ENCODE measurements around the gene PLXDC2. TPM values are rescaled to one million over a fixed set of nuclear protein-coding genes. Genes with fewer than 3 reads are reported as not detected.
"Not testable (repeated sequence)": the region's sequence is repeated elsewhere in the genome, so short reads cannot be mapped to it uniquely, and the experiment has no call there.

The PLXDC2 gene
- total and polyA plus RNA-seq, 2 donors = 7.1 to 8.0 TPM

DNA sequence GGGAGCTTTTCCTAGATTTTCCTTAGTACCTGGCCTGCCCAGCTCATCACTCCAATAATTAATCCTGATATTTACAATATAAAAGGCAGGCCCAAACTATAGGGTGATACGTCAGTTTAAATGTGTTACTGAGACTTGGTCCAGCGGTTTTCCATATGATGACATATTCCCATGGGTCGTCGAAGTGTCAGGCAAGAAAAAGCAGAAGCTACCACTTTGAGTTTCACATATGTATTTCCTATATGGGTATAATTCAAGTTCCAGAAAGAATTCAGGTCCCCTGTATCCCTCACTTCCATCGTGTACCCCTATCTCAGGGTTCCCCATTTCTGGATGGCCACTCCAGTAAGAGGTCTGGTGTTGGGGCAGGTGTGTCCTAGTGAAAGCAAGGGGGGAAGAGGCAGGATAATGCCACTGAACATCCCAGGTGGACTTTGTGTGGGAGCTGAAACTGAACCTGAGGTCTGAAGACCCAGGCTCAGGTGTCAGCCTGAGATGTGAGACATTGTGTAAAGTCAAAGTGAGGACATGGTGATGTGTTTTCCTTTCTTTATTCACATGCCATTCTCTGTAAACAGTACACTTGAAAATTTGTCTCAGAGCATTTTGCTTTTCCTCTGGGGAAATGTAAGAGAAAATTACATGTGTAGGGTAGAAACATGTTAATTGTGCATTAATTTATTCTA, 167.8 kb downstream of the PLXDC2 start:
- no peaks in the 10 kb centered on the region for H3K27me3 ChIP-seq (ENCODE audit: control insufficient read depth in 2 of 2, insufficient read depth in 1 of 2, low read length in 1 of 2)
- H3K27ac ChIP-seq (ENCODE audit: low read depth in 1 of 2, low read length in 1 of 2) = no peak overlapping the region
- H3K4me3 ChIP-seq (ENCODE audit: low read length in 2 of 2) = no peak overlapping the region
- no peaks in the 10 kb centered on the region for H3K4me1 ChIP-seq (ENCODE audit: control insufficient read depth in 2 of 2, insufficient read depth in 2 of 2, low read length in 2 of 2)
- DNase-seq (ENCODE audit: low read depth in 6 of 9, low spot score in 9 of 9) = no peak
- no peaks in the 10 kb centered on the region for H3K36me3 ChIP-seq (ENCODE audit: control insufficient read depth in 2 of 2, insufficient read depth in 2 of 2, low read length in 1 of 2)
- WGBS = 96% methylated on average over 5 of the region's 5 CpGs
- H3K9me3 ChIP-seq (ENCODE audit: control insufficient read depth in 2 of 2, insufficient read depth in 1 of 2, low read length in 1 of 2) = no peaks in the 10 kb centered on the region

DNA sequence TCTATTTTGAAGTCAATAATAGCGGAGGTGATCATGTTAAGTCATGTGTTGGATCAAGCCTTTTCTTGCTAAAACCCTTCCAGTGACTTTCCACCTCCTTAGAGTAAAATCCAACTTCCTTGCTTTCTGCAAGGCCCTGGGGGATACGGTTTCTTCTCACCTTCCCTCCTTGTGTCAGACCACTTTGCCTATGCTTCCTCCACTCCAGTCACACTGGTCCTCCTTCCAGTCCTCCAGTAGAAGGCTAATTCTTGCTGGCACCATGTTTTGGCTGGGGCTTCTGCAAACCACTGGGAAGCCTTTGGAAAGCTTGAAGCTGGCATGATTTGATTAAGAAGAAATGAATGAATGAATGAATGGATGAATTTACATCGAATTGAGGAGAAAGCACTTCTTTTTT, 169.5 kb downstream of the PLXDC2 start:
- H3K36me3 ChIP-seq (ENCODE audit: control insufficient read depth in 2 of 2, insufficient read depth in 2 of 2, low read length in 1 of 2) = no peaks in the 10 kb centered on the region
- 77% methylated on average over 3 of the region's 3 CpGs for WGBS
- DNase-seq (ENCODE audit: low read depth in 6 of 9, low spot score in 9 of 9) = no peak
- no peak overlapping the region for H3K4me3 ChIP-seq (ENCODE audit: low read length in 2 of 2)
- no peaks in the 10 kb centered on the region for H3K9me3 ChIP-seq (ENCODE audit: control insufficient read depth in 2 of 2, insufficient read depth in 1 of 2, low read length in 1 of 2)
- H3K4me1 ChIP-seq (ENCODE audit: control insufficient read depth in 2 of 2, insufficient read depth in 2 of 2, low read length in 2 of 2) = no peaks in the 10 kb centered on the region
- H3K27ac ChIP-seq (ENCODE audit: low read depth in 1 of 2, low read length in 1 of 2) = no peak overlapping the region
- no peaks in the 10 kb centered on the region for H3K27me3 ChIP-seq (ENCODE audit: control insufficient read depth in 2 of 2, insufficient read depth in 1 of 2, low read length in 1 of 2)

DNA sequence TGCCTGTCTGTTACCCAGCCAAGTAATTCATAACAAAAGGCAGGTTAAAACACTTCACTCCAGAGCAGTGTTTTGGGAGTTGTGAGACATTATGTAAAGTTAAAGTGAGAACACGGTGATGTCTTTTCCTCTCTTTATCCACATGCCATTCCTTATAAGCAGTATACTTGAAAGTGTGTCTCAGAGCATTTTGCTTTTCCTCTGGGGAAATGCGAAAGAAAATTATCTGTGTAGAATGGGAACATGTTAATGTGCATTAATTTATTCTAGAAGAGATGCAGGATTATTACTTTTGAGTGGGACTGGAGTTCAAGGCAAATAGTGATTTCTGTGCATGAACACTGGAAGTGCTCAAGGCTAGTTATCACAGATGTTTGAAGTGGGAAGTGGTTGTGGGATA, 170.4 kb downstream of the PLXDC2 start:
- no peak for DNase-seq (ENCODE audit: low read depth in 6 of 9, low spot score in 9 of 9)
- 90% methylated on average over 2 of the region's 2 CpGs for WGBS
- H3K27ac ChIP-seq (ENCODE audit: low read depth in 1 of 2, low read length in 1 of 2) = no peak overlapping the region
- no peaks in the 10 kb centered on the region for H3K9me3 ChIP-seq (ENCODE audit: control insufficient read depth in 2 of 2, insufficient read depth in 1 of 2, low read length in 1 of 2)
- no peaks in the 10 kb centered on the region for H3K4me1 ChIP-seq (ENCODE audit: control insufficient read depth in 2 of 2, insufficient read depth in 2 of 2, low read length in 2 of 2)
- H3K27me3 ChIP-seq (ENCODE audit: control insufficient read depth in 2 of 2, insufficient read depth in 1 of 2, low read length in 1 of 2) = no peaks in the 10 kb centered on the region
- H3K36me3 ChIP-seq (ENCODE audit: control insufficient read depth in 2 of 2, insufficient read depth in 2 of 2, low read length in 1 of 2) = no peaks in the 10 kb centered on the region
- H3K4me3 ChIP-seq (ENCODE audit: low read length in 2 of 2) = no peak overlapping the region

DNA sequence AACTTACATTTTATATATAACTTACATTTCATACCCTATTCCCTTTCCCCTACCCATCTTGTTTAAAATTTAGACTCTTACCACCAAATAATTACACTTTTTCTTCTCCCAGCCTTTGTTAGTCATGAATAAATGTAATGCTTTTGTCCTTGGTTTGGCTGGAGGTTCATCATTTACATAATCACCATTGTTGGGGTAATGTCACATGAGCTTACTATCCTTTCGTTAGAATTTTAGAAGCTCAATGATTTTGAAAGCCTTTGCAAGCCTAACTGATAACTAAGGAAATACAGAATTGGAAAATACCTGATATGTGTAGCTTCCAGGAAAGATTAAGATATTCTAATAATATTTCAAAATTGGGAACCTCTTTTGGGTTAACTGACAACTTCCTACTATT, 171.7 kb downstream of the PLXDC2 start:
- Histone ChIP-seq H3K9me3 (ENCODE audit: control insufficient read depth in 2 of 2, insufficient read depth in 1 of 2, low read length in 1 of 2) (no peaks in the 10 kb centered on the region), H3K27ac (ENCODE audit: low read depth in 1 of 2, low read length in 1 of 2) (no peak overlapping the region), H3K27me3 (ENCODE audit: control insufficient read depth in 2 of 2, insufficient read depth in 1 of 2, low read length in 1 of 2) (no peaks in the 10 kb centered on the region), H3K36me3 (ENCODE audit: control insufficient read depth in 2 of 2, insufficient read depth in 2 of 2, low read length in 1 of 2) (no peaks in the 10 kb centered on the region), H3K4me3 (ENCODE audit: low read length in 2 of 2) (no peak overlapping the region), H3K4me1 (ENCODE audit: control insufficient read depth in 2 of 2, insufficient read depth in 2 of 2, low read length in 2 of 2) (no peaks in the 10 kb centered on the region)
- WGBS = 0% methylated on average over 1 of the region's 1 CpG
- no peak for DNase-seq (ENCODE audit: low read depth in 6 of 9, low spot score in 9 of 9)

DNA sequence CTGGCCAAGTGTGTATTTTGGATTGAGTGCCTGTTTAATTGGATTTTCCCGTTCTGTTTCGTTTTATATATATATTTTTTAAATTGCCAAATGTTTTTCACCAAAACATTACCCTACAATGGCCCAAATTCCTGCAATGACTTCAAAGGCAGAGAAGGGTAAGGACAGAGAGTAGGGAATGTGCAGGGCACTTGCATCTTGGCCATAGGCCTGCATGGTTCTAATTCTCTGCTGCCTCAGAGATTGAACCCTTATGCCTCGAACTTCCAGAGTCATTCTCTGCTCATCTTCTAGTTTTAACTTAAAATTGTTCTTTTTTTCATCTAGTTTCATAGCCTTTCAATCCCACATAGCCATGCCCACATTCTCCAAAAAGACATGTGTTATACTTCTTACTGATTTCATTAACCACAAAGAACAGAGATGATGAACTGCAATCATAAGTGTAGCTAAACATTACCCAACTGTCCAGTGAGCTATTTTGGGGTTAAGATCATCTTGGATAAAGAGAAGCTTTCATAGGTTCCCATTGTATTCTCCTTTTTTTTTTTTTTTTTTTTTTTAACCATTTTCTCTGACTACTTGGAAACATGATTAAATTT, 177.6 kb downstream of the PLXDC2 start:
- DNase-seq (ENCODE audit: low read depth in 6 of 9, low spot score in 9 of 9) = no peak
- Histone ChIP-seq H3K27me3 (ENCODE audit: control insufficient read depth in 2 of 2, insufficient read depth in 1 of 2, low read length in 1 of 2) (no peaks in the 10 kb centered on the region), H3K36me3 (ENCODE audit: control insufficient read depth in 2 of 2, insufficient read depth in 2 of 2, low read length in 1 of 2) (no peaks in the 10 kb centered on the region), H3K4me3 (ENCODE audit: low read length in 2 of 2) (no peak overlapping the region), H3K27ac (ENCODE audit: low read depth in 1 of 2, low read length in 1 of 2) (no peak overlapping the region), H3K9me3 (ENCODE audit: control insufficient read depth in 2 of 2, insufficient read depth in 1 of 2, low read length in 1 of 2) (peaks cover 0 to 2% of the 10 kb centered on the region in 2 donors), H3K4me1 (ENCODE audit: control insufficient read depth in 2 of 2, insufficient read depth in 2 of 2, low read length in 2 of 2) (no peaks in the 10 kb centered on the region)
- 89% methylated on average over 3 of the region's 3 CpGs for WGBS

DNA sequence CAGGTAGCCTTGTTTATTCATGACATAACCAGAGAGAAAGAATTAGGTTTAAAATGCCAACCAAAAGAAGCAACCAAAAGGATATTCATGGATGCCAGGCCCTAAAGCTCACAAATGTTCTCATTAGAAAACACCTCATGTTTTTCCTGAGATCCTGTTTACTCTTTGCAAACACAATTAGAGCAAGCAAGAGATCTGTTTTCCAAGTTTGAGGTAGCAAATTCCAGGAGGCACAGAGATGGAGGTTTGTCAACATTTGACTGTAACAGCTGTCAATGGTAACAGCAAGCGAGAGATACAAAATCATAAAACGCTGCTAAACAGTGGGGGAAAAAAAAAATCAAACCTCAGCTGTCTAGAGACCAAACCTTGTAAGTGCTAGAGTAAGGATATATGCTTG, 182.2 kb downstream of the PLXDC2 start:
- 96% methylated on average over 2 of the region's 2 CpGs for WGBS
- Histone ChIP-seq H3K27ac (ENCODE audit: low read depth in 1 of 2, low read length in 1 of 2) (no peak overlapping the region), H3K4me1 (ENCODE audit: control insufficient read depth in 2 of 2, insufficient read depth in 2 of 2, low read length in 2 of 2) (no peaks in the 10 kb centered on the region), H3K4me3 (ENCODE audit: low read length in 2 of 2) (no peak overlapping the region), H3K36me3 (ENCODE audit: control insufficient read depth in 2 of 2, insufficient read depth in 2 of 2, low read length in 1 of 2) (no peaks in the 10 kb centered on the region), H3K27me3 (ENCODE audit: control insufficient read depth in 2 of 2, insufficient read depth in 1 of 2, low read length in 1 of 2) (no peaks in the 10 kb centered on the region), H3K9me3 (ENCODE audit: control insufficient read depth in 2 of 2, insufficient read depth in 1 of 2, low read length in 1 of 2) (peaks cover 0 to 2% of the 10 kb centered on the region in 2 donors)
- DNase-seq (ENCODE audit: low read depth in 6 of 9, low spot score in 9 of 9) = no peak

DNA sequence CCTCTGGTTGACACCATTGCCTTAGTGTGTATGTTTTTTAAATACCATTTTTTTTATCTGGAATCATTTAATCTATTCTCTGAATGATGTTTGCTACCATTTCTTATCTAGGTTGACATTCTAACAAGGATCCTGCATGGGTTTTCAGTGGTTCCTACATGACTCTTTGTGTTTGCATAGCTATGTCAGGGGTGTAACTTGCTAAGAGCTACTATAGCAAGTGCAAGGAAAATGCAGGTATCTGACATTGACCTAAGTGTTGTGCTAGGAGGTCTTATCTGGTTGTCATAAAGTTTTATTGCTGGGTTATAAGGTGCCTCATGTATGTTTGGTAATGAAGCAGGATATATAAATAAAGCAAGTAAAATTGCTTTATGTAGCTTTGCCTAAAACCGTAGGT, 183.2 kb downstream of the PLXDC2 start:
- Histone ChIP-seq H3K9me3 (ENCODE audit: control insufficient read depth in 2 of 2, insufficient read depth in 1 of 2, low read length in 1 of 2) (no peaks in the 10 kb centered on the region), H3K27me3 (ENCODE audit: control insufficient read depth in 2 of 2, insufficient read depth in 1 of 2, low read length in 1 of 2) (no peaks in the 10 kb centered on the region), H3K4me1 (ENCODE audit: control insufficient read depth in 2 of 2, insufficient read depth in 2 of 2, low read length in 2 of 2) (no peaks in the 10 kb centered on the region), H3K27ac (ENCODE audit: low read depth in 1 of 2, low read length in 1 of 2) (no peak overlapping the region), H3K36me3 (ENCODE audit: control insufficient read depth in 2 of 2, insufficient read depth in 2 of 2, low read length in 1 of 2) (no peaks in the 10 kb centered on the region), H3K4me3 (ENCODE audit: low read length in 2 of 2) (no peak overlapping the region)
- no peak for DNase-seq (ENCODE audit: low read depth in 6 of 9, low spot score in 9 of 9)
- 92% methylated on average over 1 of the region's 1 CpG for WGBS

DNA sequence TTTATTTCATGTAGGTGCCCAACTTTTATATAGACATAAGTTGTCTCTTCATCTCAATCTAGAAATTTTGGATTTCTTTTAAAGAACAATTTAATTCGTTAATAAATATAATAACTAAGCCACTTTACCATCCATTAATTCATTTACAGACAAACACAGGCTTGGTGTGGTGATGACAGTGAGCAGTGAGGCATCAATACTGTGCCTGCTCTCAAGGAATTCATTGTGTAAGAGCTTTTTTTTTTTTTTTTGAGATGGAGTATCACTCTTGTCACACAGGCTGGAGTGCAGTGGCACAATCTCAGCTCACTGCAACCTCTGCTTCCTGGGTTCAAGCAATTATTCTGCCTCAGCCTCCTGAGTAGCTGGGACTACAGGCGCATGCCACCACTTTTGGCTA, 185.8 kb downstream of the PLXDC2 start:
- WGBS = 94% methylated on average over 2 of the region's 2 CpGs
- not testable (repeated sequence) for H3K27ac ChIP-seq (ENCODE audit: low read depth in 1 of 2, low read length in 1 of 2); H3K4me1 ChIP-seq (ENCODE audit: control insufficient read depth in 2 of 2, insufficient read depth in 2 of 2, low read length in 2 of 2)

DNA sequence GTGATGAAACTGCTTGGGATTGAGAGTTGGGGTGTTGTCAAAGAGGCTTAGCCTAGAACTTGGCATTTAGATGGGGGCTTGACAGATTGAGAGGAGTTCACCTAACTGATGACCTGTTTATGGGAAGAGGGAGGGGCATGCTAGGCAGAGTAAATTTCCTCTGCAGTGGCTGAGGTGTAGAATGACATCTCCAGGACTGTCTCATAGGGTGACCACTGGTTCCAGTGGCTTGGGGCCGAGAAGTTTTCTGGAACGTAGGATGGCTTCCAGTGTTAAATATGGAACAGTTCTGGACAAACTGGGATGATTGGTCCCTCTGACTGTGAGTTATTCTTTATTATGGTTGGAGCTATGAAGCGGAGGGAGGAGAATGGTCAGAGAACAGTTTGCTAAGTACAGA, 186.4 kb downstream of the PLXDC2 start:
- H3K27me3 ChIP-seq (ENCODE audit: control insufficient read depth in 2 of 2, insufficient read depth in 1 of 2, low read length in 1 of 2) = no peaks in the 10 kb centered on the region
- H3K4me1 ChIP-seq (ENCODE audit: control insufficient read depth in 2 of 2, insufficient read depth in 2 of 2, low read length in 2 of 2) = no peaks in the 10 kb centered on the region
- no peak overlapping the region for H3K27ac ChIP-seq (ENCODE audit: low read depth in 1 of 2, low read length in 1 of 2)
- DNase-seq (ENCODE audit: low read depth in 6 of 9, low spot score in 9 of 9) = no peak
- H3K9me3 ChIP-seq (ENCODE audit: control insufficient read depth in 2 of 2, insufficient read depth in 1 of 2, low read length in 1 of 2) = no peaks in the 10 kb centered on the region
- no peaks in the 10 kb centered on the region for H3K36me3 ChIP-seq (ENCODE audit: control insufficient read depth in 2 of 2, insufficient read depth in 2 of 2, low read length in 1 of 2)
- 97% methylated on average over 3 of the region's 3 CpGs for WGBS
- H3K4me3 ChIP-seq (ENCODE audit: low read length in 2 of 2) = no peak overlapping the region

More for the DNA sequence above, 185.8 kb downstream of the PLXDC2 start:
- not testable (repeated sequence) for DNase-seq (ENCODE audit: low read depth in 6 of 9, low spot score in 9 of 9); H3K36me3 ChIP-seq (ENCODE audit: control insufficient read depth in 2 of 2, insufficient read depth in 2 of 2, low read length in 1 of 2); H3K4me3 ChIP-seq (ENCODE audit: low read length in 2 of 2); H3K9me3 ChIP-seq (ENCODE audit: control insufficient read depth in 2 of 2, insufficient read depth in 1 of 2, low read length in 1 of 2); H3K27me3 ChIP-seq (ENCODE audit: control insufficient read depth in 2 of 2, insufficient read depth in 1 of 2, low read length in 1 of 2)
